SU-DHL-6 (cell line): ENCODE data around the gene NID1.

ENCODE experiments used
- CTCF ChIP-seq: fragments of 200-600 bp; sonication (generic); IDR thresholded peaks from one replicate; pipeline ENCODE4 v1.5.1; 2017; ENCODE audit warnings: antibody characterized with exemption, mild to moderate bottlenecking, low read length, moderate library complexity; ENCODE audit not compliant: insufficient read depth, poor library complexity, severe bottlenecking
- EZH2phosphoT487 ChIP-seq: fragments of 200-600 bp; sonication (generic), shearing (Covaris generic); conservative IDR thresholded peaks from 2 replicates; pipeline ENCODE4 v1.6.1; 2018; ENCODE audit warnings: mild to moderate bottlenecking, antibody characterized with exemption, low read length, moderate library complexity, mixed read lengths

- no peak for TF ChIP-seq CTCF
- TF ChIP-seq EZH2phosphoT487, result no peak
Observed at GRCh38 chr1:236099355-236099974, 34.6 kb upstream of the NID1 start.
